ENCODE data around the gene OXSR1. TPM values are rescaled to one million over a fixed set of nuclear protein-coding genes. Genes with fewer than 3 reads are reported as not detected.

OXSR1 gene
- total RNA-seq, 1 donor from 2014 or later = 95.3 TPM

GRCh38 chr3:38126121-38126892, 39.0 kb upstream of the OXSR1 start:
- DNase-seq (ENCODE audit: low read depth) (no peak), FAIRE-seq (no peak)
- H3K27me3 ChIP-seq (ENCODE audit: control insufficient read depth, insufficient read depth, low read length) = no peaks in the 10 kb centered on the region
- H3K36me3 ChIP-seq (ENCODE audit: control insufficient read depth, insufficient read depth, low read length) = peaks cover 49% of the 10 kb centered on the region
- H3K4me3 ChIP-seq (ENCODE audit: low read depth, low read length) = no peak overlapping the region
- no peak for TF ChIP-seq CTCF (IDR thresholded peaks at IDR 0.05; ENCODE audit: insufficient read depth, low read length, severe bottlenecking)

- H3K4me3 ChIP-seq (ENCODE audit: low read depth, low read length) = no peak overlapping the region
- H3K36me3 ChIP-seq (ENCODE audit: control insufficient read depth, insufficient read depth, low read length) = peaks cover 47% of the 10 kb centered on the region
- FAIRE-seq (no peak), DNase-seq (ENCODE audit: low read depth) (no peak)
- no peaks in the 10 kb centered on the region for H3K27me3 ChIP-seq (ENCODE audit: control insufficient read depth, insufficient read depth, low read length)
- TF ChIP-seq CTCF (IDR thresholded peaks at IDR 0.05; ENCODE audit: insufficient read depth, low read length, severe bottlenecking) = no peak
Observed at GRCh38 chr3:38127611-38128302, 37.6 kb upstream of the OXSR1 start.

GRCh38 chr3:38128303-38128655, 37.1 kb upstream of the OXSR1 start:
- no peaks in the 10 kb centered on the region for H3K27me3 ChIP-seq (ENCODE audit: control insufficient read depth, insufficient read depth, low read length)
- peaks cover 46% of the 10 kb centered on the region for H3K36me3 ChIP-seq (ENCODE audit: control insufficient read depth, insufficient read depth, low read length)
- no peak for TF ChIP-seq CTCF (IDR thresholded peaks at IDR 0.05; ENCODE audit: insufficient read depth, low read length, severe bottlenecking)
- FAIRE-seq (no peak), DNase-seq (ENCODE audit: low read depth) (no peak)
- no peak overlapping the region for H3K4me3 ChIP-seq (ENCODE audit: low read depth, low read length)

GRCh38 chr3:38129058-38129457, 36.3 kb upstream of the OXSR1 start:
- H3K36me3 ChIP-seq (ENCODE audit: control insufficient read depth, insufficient read depth, low read length) = peaks cover 46% of the 10 kb centered on the region
- FAIRE-seq (no peak), DNase-seq (ENCODE audit: low read depth) (no peak)
- no peak overlapping the region for H3K4me3 ChIP-seq (ENCODE audit: low read depth, low read length)
- no peaks in the 10 kb centered on the region for H3K27me3 ChIP-seq (ENCODE audit: control insufficient read depth, insufficient read depth, low read length)
- no peak for TF ChIP-seq CTCF (IDR thresholded peaks at IDR 0.05; ENCODE audit: insufficient read depth, low read length, severe bottlenecking)

GRCh38 chr3:38130631-38131065, 34.7 kb upstream of the OXSR1 start:
- no peak for FAIRE-seq
- no peak for DNase-seq (ENCODE audit: low read depth)
- no peaks in the 10 kb centered on the region for H3K27me3 ChIP-seq (ENCODE audit: control insufficient read depth, insufficient read depth, low read length)
- no peak overlapping the region for H3K4me3 ChIP-seq (ENCODE audit: low read depth, low read length)
- peaks cover 43% of the 10 kb centered on the region for H3K36me3 ChIP-seq (ENCODE audit: control insufficient read depth, insufficient read depth, low read length)
- no peak for TF ChIP-seq CTCF (IDR thresholded peaks at IDR 0.05; ENCODE audit: insufficient read depth, low read length, severe bottlenecking)

Data from bronchial epithelial cell (primary cell).